Cerebellar nuclear complex (tissue), 1 donor: ENCODE measurements around the gene CCR4.
"Not testable (repeated sequence)": the region's sequence is repeated elsewhere in the genome, so short reads cannot be mapped to it uniquely, and the experiment has no call there.

ENCODE experiments used
- DNase-seq, 2 experiments: peaks; one replicate each; lab custom pipeline; 2025; lab: John Stamatoyannopoulos, UW

The CCR4 gene

DNA sequence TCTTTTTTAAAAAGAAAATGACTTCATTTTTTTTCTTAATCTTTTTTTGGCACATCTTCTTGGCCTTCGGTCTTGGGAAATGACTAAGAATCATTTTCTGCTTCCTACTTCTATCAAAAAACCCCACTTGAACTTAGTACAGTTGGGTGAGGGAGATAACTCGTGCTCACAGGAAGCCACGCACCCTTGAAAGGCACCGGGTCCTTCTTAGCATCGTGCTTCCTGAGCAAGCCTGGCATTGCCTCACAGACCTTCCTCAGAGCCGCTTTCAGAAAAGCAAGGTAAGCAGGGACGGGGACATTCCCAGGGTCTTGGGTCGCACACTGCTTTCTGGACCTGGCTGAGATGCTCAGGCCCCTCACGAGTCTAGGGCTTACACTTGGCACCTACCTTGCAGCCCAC lies at the start of gene CCR4:
TSS of gene CCR4 (plus strand) at position 235 of the 402 bp plus-strand sequence. CDS start 1,779 bp downstream, outside the sequence.
- no peak for DNase-seq

DNA sequence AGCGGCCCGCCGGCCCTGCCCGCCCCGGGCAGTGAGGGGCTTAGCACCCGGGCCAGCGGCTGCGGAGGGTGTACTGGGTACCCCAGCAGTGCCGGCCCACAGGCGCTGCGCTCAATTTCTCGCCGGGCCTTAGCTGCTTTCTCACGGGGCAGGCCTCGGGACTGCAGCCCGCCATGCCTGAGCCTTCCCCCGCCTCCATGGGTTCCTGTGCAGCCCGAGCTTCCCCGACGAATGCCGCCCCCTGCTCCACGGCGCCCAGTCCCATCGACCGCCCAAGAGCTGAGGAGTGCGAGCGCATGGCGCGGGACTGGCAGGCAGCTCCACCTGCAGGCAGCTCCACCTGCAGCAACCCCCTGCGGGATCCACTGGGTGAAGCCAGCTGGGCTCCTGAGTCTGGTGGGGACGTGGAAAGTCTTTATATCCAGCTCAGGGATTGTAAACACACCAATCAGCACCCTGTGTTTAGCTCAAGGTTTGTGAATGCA lies 48.5 kb upstream of the CCR4 start:
- DNase-seq: not testable (repeated sequence)

DNA sequence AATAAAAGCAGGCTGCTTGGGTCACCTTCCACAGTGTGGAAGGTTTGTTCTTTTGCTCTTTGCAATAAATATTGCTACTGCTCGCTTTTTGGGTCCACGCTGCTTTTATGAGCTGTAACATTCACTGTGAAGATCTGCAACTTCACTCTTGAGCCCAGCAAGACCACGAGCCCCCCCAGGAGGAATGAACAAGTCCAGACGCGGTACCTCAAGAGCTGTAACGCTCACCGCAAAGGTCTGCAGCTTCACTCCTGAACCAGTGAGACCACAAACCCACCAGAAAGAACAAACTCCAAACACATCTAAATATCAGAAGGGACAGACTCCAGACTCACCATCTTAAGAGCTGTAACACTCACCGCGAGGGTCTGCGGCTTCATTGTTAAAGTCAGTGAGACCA lies 47.5 kb upstream of the CCR4 start:
- DNase-seq: no peak

DNA sequence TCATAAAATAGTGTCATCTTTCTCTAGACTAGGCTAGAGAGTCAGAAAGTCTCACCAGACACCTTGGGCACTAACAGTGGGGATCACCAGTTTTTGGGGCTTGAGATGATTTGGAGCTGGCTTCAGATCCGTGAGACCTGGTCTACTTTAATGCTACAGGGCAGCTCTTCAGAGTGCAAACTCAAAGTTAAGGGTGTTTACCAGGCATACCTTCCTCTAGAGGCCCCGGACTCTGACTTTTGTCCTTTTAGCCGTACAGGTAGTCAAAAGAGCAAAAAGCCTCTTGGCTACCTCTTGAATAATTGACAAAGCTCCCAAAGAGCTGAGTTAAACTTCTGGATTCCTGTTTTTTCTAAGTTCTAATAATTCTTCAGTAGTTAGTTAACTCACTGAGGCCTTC lies 41.4 kb upstream of the CCR4 start:
- no peak for DNase-seq

DNA sequence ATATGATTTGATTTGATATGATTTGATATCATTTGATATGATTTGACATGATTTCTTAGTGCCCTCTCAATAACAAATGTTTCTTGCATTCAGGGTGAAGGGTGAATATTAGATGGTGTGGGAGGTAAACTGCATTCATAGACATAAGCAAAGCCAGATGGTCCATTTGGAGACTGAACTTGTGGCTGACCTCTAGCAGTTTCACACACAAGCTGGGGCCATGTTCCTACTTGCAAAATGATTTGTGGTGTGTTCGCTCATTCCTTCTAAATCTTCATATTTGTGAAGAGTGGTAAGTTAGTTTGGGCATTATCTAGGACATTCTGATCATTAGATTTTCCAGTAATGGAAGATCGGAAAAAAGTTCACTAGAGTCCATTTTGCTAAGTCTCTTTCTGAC lies 40.5 kb upstream of the CCR4 start:
- no peak for DNase-seq

DNA sequence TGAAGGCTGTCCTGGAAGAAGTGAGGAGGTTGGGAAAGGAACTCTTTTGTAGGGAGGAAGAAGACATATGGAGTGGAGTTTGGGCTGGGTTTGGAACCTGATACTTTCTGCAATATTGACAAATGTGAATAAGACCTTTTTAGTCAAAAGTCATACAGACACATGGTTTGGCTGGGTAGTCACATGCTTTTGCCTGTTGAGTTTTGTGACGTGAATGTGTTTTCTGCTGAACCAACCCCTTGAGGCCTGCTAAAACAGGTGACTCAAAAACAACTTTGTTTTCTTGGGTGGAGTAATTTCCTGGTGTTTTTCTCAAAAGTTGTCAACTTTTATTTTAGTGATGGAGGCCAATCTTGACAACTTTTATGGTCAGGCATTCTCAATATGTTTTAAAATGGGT lies 39.4 kb upstream of the CCR4 start:
- DNase-seq: no peak

DNA sequence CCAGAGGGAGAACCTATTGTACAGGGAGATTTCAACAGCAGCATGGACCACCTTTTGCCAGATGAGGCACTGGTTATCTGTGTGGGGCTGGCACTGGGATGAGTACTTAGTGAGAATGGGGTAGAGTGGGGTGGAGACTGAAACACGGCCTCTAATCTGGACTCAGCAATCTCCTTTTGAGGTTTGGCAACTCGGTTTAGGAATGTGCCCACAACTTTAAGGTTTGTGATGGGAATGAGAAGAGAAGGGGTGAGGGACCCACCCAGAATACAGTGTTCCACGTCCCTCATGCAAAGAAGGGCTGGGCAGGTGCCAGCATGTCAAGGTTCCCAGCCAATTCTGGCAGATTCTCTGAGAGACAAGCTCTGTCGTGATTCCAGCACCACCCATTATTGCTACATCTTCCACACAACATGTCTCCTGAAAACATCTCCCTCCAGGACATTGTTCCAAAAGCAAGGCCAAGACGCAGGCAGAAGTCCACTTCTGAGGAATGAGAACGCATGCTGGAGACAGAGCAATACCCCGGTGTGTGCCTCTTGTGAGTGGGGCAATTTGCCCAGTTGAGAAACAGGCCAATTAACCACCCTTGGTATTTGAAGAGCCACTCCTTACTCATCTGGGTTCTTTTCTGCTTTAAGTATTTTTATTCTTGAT lies 37.5 kb upstream of the CCR4 start:
- DNase-seq: no peak

DNA sequence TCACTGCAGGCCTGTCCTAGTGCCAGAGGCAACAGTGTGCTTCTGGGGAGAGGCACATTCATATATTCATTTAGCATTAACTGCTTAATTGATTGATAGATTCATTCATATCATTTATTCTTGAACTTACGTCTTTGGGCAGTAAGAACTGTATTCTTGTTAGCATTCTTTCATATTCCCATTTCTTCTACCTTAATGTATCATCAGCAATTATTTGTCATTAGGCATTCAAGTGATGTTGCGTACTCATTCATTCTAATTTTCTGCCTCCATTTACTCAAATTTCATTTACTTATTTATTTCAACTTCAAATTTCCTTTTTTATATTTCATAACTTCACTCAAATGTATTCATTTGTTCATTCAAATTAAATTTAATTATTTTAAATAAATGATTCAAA lies 31.5 kb upstream of the CCR4 start:
- DNase-seq: no peak

DNA sequence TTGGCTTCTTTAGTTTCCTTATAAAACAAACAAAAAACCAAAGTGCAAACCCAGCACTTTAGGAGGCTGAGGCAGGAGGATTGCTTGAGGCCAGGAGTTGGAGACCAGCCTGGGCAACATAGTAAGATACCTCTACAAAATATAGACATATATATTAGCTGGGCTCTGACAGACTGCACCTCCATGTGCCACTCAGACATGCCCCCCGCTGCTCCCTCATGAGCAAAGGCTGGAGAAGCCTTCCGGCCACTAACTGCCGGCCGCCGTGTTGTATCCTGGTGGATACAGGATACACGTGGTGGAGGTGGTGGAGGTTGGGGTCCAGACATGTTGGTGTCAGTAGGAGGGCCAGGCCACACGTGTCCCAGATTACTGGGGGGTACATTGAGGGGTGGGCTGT lies 29.4 kb upstream of the CCR4 start:
- no peak for DNase-seq

DNA sequence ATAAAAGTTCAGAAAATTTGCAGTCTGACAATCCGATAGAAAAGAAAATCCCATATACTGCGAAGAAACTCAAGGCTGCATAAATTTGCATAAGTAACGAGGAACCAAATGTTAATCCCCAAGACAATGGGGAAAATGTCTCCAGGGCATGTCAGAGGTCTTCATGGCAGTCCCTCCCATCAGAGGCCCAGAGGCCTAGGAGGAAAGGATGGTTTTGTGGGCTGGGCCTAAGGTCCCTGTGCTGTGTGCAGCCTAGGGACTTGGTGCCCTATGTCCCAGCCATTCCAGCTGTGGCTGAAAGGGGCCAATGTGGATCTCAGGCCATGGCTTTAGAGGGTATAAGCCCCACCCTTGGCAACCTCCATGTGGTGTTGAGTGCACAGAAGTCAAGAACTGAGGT lies 21.3 kb upstream of the CCR4 start:
- no peak for DNase-seq

DNA sequence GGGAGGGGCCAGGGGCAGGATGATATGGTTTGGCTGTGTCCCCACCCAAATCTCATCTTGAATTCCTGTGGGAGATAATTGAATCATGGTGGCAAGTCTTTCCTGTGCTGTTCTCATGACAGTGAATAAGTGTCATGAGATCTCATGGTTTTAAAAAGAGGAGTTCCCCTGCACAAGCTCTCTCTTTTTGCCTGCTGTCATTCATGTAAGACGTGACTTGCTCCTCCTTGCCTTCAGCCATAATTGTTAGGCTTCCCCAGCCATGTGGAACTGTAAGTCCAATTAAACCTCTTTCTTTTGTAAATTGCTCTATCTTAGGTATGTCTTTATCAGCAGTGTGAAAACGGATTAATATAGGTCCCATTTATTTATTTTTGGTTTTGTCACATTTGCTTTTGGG lies 20.2 kb upstream of the CCR4 start:
- DNase-seq: not testable (repeated sequence)

DNA sequence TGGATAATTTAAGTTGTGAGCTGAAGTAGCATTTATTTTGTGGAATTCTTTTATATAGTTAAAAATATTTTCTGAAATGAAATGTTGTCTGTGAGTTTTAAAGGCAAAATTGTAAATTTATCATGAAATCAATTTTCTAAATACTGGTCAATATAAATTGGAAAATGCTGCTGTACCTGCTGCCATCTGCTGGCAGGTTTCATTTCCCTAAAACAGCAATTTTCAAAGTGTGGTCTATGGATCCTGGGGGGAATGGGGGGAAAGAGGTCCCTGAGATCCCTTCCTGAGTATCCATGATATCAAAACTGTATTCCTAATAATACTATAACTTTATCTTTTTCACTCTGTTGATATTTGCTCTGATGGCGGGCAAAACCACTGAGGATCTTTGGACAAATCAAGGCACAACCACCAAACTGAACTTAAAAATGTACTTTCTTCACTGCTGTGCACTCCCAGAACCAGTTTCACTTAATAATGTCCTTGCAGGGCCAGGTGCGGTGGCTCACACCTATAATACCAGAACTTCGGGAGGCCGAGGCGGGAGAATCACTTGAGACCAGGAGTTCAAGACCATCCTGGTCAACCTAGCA lies 17.2 kb upstream of the CCR4 start:
- DNase-seq: no peak

DNA sequence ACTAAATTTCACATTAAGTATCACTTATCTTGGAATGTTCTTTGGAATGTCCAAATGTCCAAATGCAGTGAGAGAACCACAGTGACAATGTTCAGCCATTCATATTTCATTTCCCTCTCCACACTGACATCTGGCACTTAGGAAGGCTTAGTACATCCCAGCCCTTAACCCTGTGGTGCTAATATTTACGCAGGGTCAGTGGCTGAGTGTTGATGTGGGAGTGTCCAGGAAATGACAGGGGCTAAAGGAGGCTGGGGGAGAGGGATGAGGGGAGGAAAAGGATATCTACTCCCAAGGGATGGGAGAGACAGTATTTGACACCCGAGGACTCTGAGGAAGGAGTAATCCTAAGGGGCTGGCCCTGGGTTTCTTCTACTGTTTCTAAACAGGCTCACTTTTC lies 14.1 kb upstream of the CCR4 start:
- no peak for DNase-seq

DNA sequence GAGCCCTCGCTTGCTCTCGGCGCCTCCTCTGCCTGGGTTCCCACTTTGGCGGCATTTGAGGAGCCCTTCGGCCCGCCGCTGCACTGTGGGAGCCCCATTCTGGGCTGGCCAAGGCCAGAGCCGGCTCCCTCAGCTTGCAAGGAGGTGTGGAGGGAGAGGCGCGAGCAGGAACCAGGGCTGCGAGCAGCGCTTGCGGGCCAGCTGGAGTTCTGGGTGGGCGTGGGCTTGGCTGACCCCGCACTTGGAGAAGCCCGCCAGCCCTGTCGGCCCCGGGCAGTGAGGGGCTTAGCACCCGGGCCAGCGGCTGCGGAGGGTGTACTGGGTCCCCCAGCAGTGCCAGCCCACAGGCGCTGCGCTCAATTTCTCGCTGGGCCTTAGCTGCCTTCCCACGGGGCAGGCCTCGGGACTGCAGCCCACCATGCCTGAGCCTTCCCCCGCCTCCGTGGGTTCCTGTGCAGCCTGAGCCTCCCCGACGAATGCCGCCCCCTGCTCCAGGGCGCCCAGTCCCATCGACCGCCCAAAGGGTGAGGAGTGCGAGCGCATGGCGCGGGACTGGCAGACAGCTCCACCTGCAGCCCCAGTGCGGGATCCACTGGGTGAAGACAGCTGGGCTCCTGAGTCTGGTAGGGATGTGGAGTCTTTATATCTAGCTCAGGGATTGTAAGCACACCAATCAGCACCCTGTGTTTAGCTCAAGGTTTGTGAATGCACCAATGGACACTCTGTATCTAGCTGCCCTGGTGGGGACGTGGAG lies 11.7 kb upstream of the CCR4 start:
- DNase-seq: not testable (repeated sequence)

DNA sequence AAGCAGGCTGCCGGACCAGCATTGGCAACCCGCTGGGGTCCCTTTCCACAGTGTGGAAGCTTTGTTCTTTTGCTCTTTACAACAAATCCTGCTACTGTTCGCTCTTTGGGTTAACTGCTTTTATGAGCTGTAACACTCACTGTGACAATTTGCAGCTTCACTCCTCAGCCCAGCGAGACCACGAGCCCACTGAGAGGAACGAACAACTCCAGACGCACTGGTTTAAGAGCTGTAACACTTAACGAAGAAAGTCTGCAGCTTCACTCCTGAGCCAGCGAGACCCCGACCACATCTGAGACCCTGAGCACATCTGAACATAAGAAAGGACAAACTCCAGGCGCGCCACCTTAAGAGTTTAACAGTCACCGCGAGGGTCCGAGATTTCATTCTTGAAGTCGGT lies 10.7 kb upstream of the CCR4 start:
- no peak for DNase-seq

DNA sequence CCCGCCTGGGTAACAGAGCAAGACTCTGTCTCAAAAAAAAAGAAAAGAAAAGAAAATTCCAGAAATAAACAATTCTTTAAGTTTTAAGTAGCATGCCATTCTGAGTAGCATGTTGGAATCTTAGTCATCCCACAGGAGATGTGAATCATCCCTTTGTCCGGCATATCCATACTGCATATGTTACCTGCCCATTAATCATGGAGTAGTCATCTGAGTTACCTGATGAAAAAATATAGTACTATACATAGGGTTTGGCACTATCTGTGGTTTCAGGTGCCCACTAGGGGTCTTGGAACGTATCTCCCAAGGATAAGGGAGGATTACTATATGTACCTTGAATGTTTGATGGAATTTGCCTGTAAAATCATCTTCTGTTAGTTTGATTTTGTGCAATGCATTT lies 6.3 kb upstream of the CCR4 start:
- no peak for DNase-seq

DNA sequence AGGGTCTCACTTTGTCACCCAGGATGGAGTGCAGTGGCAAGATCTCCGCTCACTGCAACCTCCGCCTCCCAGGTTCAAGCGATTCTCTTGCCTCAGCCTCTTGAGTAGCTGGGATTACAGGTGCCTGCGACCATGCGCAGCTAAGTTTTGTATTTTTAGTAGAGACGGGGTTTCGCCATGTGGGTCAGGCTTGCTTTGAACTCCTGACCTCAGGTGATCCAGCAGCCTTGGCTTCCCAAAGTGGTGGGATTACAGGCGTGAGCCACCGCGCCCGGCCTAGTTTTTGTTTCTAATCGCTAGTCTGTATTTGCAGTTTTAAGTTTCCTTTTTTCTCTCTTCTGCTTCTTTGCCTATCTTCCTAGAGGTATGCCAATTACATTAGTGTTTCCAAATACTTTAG lies 5.8 kb upstream of the CCR4 start:
- not testable (repeated sequence) for DNase-seq

DNA sequence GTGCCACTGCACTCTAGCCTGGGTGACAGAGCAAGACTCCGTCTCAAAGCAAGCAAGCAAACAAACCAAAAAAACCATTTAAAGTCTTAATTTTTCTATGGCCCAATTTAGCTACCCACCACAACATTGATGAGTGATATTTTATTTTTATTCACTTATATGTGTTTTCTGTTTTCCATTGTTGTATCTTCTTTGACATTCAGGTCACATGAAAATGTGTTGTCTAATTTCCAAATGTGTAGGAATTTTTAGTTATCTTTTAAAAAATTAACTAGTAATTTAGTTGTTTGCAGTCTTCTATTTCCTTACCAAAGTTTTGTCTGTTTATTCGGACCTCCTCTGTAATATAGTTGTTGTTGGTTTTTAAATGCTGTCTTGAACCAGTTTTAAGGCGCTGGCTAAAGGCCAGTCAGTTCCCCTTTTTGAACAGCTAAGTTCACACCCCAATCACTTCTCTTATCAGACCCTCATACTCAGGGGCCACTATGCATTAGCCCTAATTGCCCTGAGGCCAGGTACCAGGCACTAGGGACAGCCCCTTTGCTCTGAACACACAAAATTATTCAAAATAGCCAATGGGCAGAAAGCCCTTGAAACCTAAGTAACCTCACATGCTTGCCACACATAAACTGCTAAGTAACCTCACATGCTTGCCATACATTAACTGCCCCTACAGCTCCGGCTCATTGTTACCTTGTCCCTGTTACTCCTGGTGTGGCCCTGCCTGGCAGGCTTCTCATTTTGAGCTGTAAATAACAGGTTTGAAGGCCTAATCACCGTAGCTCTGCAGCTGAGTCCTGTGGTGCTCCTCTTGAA lies 4.3 kb upstream of the CCR4 start:
- DNase-seq: no peak

DNA sequence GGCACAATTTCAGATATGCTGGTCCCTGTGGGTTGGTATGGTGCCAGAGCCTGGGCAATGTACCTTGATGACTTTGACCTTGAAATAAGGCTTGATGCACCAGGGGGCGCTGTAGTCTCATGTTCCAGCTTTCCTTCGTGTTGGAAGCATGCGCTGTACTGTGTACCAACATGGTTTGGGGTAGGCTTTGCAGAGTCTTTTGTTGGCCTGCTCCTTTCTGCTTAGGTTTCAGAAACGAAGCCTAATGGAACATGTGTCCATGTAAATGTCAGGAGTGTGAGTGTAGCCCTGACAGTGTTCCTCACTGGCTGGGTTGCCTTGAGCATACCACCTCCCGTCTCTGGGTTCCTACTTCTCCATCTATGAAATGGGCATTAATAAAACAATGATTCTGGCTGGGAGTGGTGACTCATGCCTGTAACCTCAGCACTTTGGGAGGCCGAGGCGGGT lies 3.6 kb upstream of the CCR4 start:
- no peak for DNase-seq

DNA sequence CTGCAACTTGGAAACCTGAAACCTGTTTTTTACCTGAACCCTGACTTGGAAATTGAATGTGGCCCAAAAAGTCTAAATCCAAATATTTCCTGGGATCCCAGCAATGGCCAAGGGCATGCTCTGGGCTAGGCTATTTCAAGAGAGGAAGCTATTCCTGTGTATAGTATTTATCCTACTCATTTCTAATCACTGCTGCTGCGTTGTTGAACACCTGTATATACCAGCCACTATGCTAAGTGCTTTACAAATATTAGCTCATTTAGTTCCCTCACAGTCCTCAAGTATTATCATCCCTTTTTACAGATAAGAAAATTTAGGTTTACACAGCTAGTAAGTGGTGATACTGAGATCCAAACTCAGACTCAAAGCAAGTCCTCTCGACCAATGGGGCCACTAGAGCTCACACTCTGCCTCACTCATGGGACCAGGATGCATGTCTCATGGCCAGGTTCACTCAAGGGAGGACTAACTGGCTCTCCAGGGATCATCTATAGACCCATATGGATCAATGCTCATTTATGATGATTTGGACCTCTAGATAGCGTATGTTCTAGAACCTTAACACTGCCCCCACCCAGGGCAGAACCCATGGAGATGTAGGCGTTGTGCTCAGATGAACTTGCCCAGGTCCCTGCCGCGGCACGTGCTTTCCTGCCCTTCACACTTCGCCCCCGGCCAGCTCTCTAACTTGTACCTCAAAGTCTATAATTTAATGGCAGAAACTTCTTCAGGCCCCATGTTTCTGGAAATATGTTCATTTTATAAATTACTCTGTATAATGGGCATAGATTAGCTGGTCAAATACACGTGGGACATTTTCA lies 2.6 kb upstream of the CCR4 start:
- DNase-seq: no peak

DNA sequence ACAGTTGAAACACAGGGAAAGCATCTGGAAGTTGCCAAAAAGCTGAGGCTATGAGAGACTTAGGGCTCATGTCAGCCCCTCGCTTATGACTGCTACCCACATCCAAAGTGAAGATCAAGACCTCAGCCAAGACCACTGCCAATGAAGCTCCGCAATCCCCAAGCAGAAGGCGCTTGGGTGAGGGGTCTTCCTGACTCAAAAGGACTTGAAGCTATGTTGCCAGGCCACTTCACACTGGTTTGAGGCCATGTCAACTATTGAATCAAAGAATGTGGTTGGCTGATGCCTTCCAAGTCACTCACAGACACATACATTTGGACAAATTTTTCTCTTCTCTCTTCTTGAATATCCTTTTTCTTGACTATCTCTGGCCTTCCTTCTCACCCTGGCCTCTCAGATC lies 928 bp upstream of the CCR4 start:
- no peak for DNase-seq
